Muscle of leg (tissue), 16 donors: ENCODE data around the gene PCDHA8. TPM values are rescaled to one million over a fixed set of nuclear protein-coding genes. Genes with fewer than 3 reads are reported as not detected.
"Not testable (repeated sequence)": the region's sequence is repeated elsewhere in the genome, so short reads cannot be mapped to it uniquely, and the experiment has no call there.

Experiments
- DNase-seq: peaks from one replicate; pipeline ENCODE4 v3.0.0; 2013
- H3K27ac ChIP-seq: one replicate; pipeline ENCODE4 v1.5.1; 2013; ENCODE audit warnings: mild to moderate bottlenecking, low read length, control low read depth
- H3K27me3 ChIP-seq: one replicate; pipeline ENCODE4 v1.6.1; 2013; ENCODE audit warnings: low read length; ENCODE audit not compliant: control insufficient read depth, insufficient read depth
- H3K36me3 ChIP-seq: one replicate; pipeline ENCODE4 v1.6.1; 2013; ENCODE audit warnings: low read length; ENCODE audit not compliant: control insufficient read depth, insufficient read depth
- H3K4me1 ChIP-seq: one replicate; pipeline ENCODE4 v1.6.1; 2013; ENCODE audit warnings: low read length; ENCODE audit not compliant: control insufficient read depth, insufficient read depth
- H3K4me3 ChIP-seq: one replicate; pipeline ENCODE4 v1.5.1; 2013; ENCODE audit warnings: low read length, control low read depth
- H3K9me3 ChIP-seq: replicated peaks from 2 replicates; pipeline ENCODE4 v1.6.1; 2013; ENCODE audit warnings: low read depth, low read length; ENCODE audit not compliant: control insufficient read depth
- WGBS: methylation state at CpG from one replicate; pipeline ENCODE4 v1.1.5; 2013; ENCODE audit warnings: missing lambda C conversion rate; ENCODE audit not compliant: insufficient coverage; 5-methylcytosine and 5-hydroxymethylcytosine counted together
- long read RNA-seq, 11 donors: transcript quantifications; one replicate each; lab custom pipeline, GENCODE V29; 2026
- polyA plus RNA-seq, 8 donors: library from polyadenylated mRNA; unstranded; fragments of 120-200 nt; gene quantifications; one replicate each; pipeline versions ENCODE4 v1.2.1 to v1.2.3, GENCODE V29; 2013; ENCODE audit warnings: inconsistent platforms in 1 of 8, low replicate concordance in 1 of 8; ENCODE audit not compliant: insufficient read length in 8 of 8, insufficient read depth in 1 of 8
- total RNA-seq: library from RNA; stranded (reverse); fragments of 120-200 nt; gene quantifications from one replicate; pipeline ENCODE4 v1.2.4, GENCODE V29; 2013

PCDHA8 gene, protein sequence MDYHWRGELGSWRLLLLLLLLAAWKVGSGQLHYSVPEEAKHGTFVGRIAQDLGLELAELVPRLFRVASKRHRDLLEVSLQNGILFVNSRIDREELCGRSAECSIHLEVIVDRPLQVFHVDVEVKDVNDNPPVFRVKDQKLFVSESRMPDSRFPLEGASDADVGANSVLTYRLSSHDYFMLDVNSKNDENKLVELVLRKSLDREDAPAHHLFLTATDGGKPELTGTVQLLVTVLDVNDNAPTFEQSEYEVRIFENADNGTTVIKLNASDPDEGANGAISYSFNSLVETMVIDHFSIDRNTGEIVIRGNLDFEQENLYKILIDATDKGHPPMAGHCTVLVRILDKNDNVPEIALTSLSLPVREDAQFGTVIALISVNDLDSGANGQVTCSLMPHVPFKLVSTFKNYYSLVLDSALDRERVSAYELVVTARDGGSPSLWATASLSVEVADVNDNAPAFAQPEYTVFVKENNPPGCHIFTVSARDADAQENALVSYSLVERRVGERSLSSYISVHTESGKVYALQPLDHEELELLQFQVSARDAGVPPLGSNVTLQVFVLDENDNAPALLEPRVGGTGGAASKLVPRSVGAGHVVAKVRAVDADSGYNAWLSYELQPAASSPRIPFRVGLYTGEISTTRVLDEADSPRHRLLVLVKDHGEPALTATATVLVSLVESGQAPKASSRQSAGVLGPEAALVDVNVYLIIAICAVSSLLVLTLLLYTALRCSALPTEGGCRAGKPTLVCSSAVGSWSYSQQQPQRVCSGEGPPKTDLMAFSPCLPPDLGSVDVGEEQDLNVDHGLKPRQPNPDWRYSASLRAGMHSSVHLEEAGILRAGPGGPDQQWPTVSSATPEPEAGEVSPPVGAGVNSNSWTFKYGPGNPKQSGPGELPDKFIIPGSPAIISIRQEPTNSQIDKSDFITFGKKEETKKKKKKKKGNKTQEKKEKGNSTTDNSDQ
- total RNA-seq = 0.09 TPM
- under 1 TPM in 4 of 8 donors, not detected in 4; 0.03 to 0.11 (median 0.06) TPM for polyA plus RNA-seq
- long read RNA-seq, donor 1 = 0 reads
- long read RNA-seq, donor 2 = 0 reads
- long read RNA-seq, donor 3 = 0 reads
- long read RNA-seq, donor 4 = 0 reads
- long read RNA-seq, donor 5 = 0 reads
- long read RNA-seq, donor 6 = 0 reads
- long read RNA-seq, donor 7 = 0 reads
- long read RNA-seq, donor 8 = 0 reads
- long read RNA-seq, donor 9 = 0 reads
- long read RNA-seq, donor 10 = 0 reads
- long read RNA-seq, donor 11 = 0 reads

DNA sequence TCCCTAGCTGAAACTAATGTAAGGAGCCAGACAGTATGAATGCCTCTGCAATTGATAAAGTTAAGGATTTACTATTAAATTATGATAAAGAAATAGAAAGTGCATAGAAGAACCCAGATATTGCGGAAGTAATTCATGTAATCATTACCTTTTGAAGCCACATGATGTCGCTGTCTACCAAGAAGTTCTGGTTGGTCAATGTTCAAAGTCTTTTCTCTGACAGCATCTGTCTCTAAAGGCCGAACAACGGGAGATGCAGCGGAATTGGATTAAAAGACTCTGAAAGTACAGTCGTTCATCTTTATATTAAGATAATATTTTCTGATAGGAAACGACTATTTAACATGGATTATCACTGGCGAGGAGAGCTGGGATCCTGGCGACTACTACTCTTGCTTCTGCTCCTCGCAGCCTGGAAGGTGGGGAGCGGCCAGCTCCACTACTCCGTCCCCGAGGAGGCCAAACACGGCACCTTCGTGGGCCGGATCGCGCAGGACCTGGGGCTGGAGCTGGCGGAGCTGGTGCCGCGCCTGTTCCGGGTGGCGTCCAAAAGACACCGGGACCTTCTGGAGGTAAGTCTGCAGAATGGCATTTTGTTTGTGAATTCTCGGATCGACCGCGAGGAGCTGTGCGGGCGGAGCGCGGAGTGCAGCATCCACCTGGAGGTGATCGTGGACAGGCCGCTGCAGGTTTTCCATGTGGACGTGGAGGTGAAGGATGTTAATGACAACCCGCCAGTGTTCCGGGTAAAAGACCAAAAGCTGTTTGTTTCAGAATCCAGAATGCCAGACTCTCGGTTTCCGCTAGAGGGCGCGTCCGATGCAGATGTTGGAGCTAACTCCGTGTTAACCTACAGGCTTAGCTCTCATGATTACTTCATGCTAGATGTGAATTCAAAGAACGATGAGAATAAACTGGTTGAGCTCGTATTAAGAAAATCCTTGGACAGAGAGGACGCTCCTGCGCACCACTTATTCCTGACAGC is at the start of gene PCDHA8:
TSS of gene PCDHA8 (plus strand) at position 210 of the 985 bp plus-strand sequence. CDS start at position 345, 135 bp downstream.
- H3K27me3 ChIP-seq = no peaks in the 10 kb centered on the region
- no peak within 1 kb of the TSS for H3K4me3 ChIP-seq
- no peaks in the 10 kb centered on the region for H3K4me1 ChIP-seq
- DNase-seq = no peak
- H3K27ac ChIP-seq = no peak within 1 kb of the TSS
- WGBS = 17% methylated on average over 14 of the region's 47 CpGs
- no peaks in the 10 kb centered on the region for H3K36me3 ChIP-seq
- peaks cover 16% of the 10 kb centered on the region for H3K9me3 ChIP-seq

GRCh38 chr5:140794595-140795258 is 46.3 kb upstream of the PCDHA8 start, which contains the start of gene PCDHA2:
Gene PCDHA2 (plus strand): TSS chr5:140794852.
- no peak for DNase-seq
- Histone ChIP-seq H3K27ac (no peak within 1 kb of the TSS), H3K9me3 (peaks cover 18% of the 10 kb centered on the region), H3K36me3 (no peaks in the 10 kb centered on the region), H3K27me3 (peaks cover 2% of the 10 kb centered on the region), H3K4me3 (no peak within 1 kb of the TSS), H3K4me1 (no peaks in the 10 kb centered on the region)
- WGBS = 20% methylated on average over 24 of the region's 27 CpGs

- Histone ChIP-seq H3K9me3 (peaks cover 18% of the 10 kb centered on the region), H3K4me1 (no peaks in the 10 kb centered on the region), H3K27ac (no peak overlapping the region), H3K4me3 (no peak overlapping the region), H3K27me3 (peaks cover 2% of the 10 kb centered on the region), H3K36me3 (no peaks in the 10 kb centered on the region)
- no peak for DNase-seq
- WGBS = 4% methylated on average over 5 of the region's 15 CpGs
Observed at GRCh38 chr5:140795259-140795641, 45.7 kb upstream of the PCDHA8 start.

DNA sequence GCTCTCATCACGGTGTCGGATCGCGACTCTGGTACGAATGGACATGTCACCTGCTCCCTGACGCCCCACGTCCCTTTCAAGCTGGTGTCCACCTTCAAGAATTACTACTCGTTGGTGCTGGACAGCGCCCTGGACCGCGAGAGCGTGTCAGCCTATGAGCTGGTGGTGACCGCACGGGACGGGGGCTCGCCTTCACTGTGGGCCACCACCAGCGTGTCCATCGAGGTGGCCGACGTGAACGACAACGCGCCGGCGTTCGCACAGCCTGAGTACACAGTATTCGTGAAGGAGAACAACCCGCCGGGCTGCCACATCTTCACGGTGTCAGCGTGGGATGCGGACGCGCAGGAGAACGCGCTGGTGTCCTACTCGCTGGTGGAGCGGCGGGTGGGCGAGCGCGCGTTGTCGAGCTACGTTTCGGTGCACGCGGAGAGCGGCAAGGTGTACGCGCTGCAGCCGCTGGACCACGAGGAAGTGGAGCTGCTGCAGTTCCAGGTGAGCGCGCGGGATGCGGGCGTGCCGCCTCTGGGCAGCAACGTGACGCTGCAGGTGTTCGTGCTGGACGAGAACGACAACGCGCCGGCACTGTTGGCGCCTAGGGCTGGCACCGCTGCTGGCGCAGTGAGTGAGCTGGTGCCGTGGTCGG is 44.8 kb upstream of the PCDHA8 start:
- not testable (repeated sequence) for H3K4me1 ChIP-seq, H3K27ac ChIP-seq, H3K4me3 ChIP-seq, DNase-seq, H3K27me3 ChIP-seq, H3K36me3 ChIP-seq
- WGBS = 56% methylated on average over 69 of the region's 72 CpGs
- H3K9me3 ChIP-seq = peaks cover 18% of the 10 kb centered on the region

GRCh38 chr5:140796718-140797095 is 44.3 kb upstream of the PCDHA8 start:
- DNase-seq = no peak
- H3K4me3 ChIP-seq = no peak overlapping the region
- 54% methylated on average over 39 of the region's 39 CpGs for WGBS
- no peak overlapping the region for H3K27ac ChIP-seq
- no peaks in the 10 kb centered on the region for H3K4me1 ChIP-seq
- peaks cover 20% of the 10 kb centered on the region for H3K9me3 ChIP-seq
- peaks cover 5% of the 10 kb centered on the region for H3K27me3 ChIP-seq
- no peaks in the 10 kb centered on the region for H3K36me3 ChIP-seq

- H3K9me3 ChIP-seq = peaks cover 24% of the 10 kb centered on the region
- DNase-seq = peak; percentile 6
- WGBS = 18% methylated on average over 13 of the region's 29 CpGs
- no peaks in the 10 kb centered on the region for H3K36me3 ChIP-seq
- no peak within 1 kb of the TSS for H3K27ac ChIP-seq
- H3K27me3 ChIP-seq = peaks cover 6% of the 10 kb centered on the region
- H3K4me3 ChIP-seq = no peak within 1 kb of the TSS
- H3K4me1 ChIP-seq = no peaks in the 10 kb centered on the region
Observed at GRCh38 chr5:140800816-140801493, 40.0 kb upstream of the PCDHA8 start, which contains the start of gene PCDHA3. Gene PCDHA3 (plus strand): TSS chr5:140801057.

GRCh38 chr5:140801494-140801841 is 39.5 kb upstream of the PCDHA8 start:
- Histone ChIP-seq H3K27me3 (peaks cover 6% of the 10 kb centered on the region), H3K4me1 (no peaks in the 10 kb centered on the region), H3K27ac (no peak overlapping the region), H3K4me3 (no peak overlapping the region), H3K36me3 (no peaks in the 10 kb centered on the region), H3K9me3 (peaks cover 21% of the 10 kb centered on the region)
- no peak for DNase-seq
- 9% methylated on average over 13 of the region's 16 CpGs for WGBS

DNA sequence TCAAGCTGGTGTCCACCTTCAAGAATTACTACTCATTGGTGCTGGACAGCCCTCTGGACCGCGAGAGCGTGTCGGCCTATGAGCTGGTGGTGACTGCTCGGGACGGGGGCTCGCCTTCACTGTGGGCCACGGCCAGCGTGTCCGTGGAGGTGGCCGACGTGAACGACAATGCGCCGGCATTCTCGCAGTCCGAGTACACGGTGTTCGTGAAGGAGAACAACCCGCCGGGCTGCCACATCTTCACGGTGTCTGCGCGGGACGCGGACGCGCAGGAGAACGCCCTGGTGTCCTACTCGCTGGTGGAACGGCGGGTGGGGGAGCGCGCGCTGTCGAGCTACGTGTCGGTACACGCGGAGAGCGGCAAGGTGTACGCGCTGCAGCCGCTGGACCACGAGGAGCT is 38.6 kb upstream of the PCDHA8 start:
- not testable (repeated sequence) for DNase-seq, H3K4me3 ChIP-seq, H3K4me1 ChIP-seq, H3K36me3 ChIP-seq, H3K27me3 ChIP-seq, H3K27ac ChIP-seq
- 49% methylated on average over 42 of the region's 45 CpGs for WGBS
- peaks cover 17% of the 10 kb centered on the region for H3K9me3 ChIP-seq
